WTC11 (cell line): ENCODE data around the gene WDR81.

Experiments
- FOXK1 ChIP-seq: sonication (generic); formaldehyde crosslinking; IDR thresholded peaks from 2 replicates; pipeline ENCODE4 v1.8.0; 2022; ENCODE audit warnings: mild to moderate bottlenecking, moderate library complexity, missing genetic modification reagents
- FOXP1 ChIP-seq: sonication (generic); formaldehyde crosslinking; IDR thresholded peaks from 2 replicates; pipeline ENCODE4 v1.8.0; 2022; ENCODE audit warnings: missing genetic modification reagents, mild to moderate bottlenecking, moderate library complexity, borderline replicate concordance
- GABPB1 ChIP-seq: sonication (generic); formaldehyde crosslinking; IDR thresholded peaks from 2 replicates; pipeline ENCODE4 v1.8.1; 2023; ENCODE audit warnings: mild to moderate bottlenecking, missing genetic modification reagents
- SMAD3 ChIP-seq: sonication (generic); formaldehyde crosslinking; IDR thresholded peaks from 2 replicates; pipeline ENCODE4 v1.8.0; 2022; ENCODE audit warnings: missing genetic modification reagents, mild to moderate bottlenecking, borderline replicate concordance
- TCF7 ChIP-seq: sonication (generic); formaldehyde crosslinking; IDR thresholded peaks from 2 replicates; pipeline ENCODE4 v1.8.0; 2022; ENCODE audit warnings: mild to moderate bottlenecking, low read depth, missing genetic modification reagents, moderate library complexity
- ZNF416 ChIP-seq: fragments of 250-450 bp; sonication (Bioruptor Pico); IDR thresholded peaks from 2 replicates; pipeline ENCODE4 v1.9.0; 2021; ENCODE audit warnings: mild to moderate bottlenecking, inconsistent platforms
- TF ChIP-seq, protein P1 (sequence below): sonication (generic); formaldehyde crosslinking; IDR thresholded peaks from 2 replicates; pipeline ENCODE4 v1.8.1; 2023; ENCODE audit warnings: mild to moderate bottlenecking, missing genetic modification reagents, moderate library complexity
- TF ChIP-seq, protein P2 (sequence below): sonication (generic); formaldehyde crosslinking; IDR thresholded peaks from 2 replicates; pipeline ENCODE4 v1.8.0; 2022; ENCODE audit warnings: missing genetic modification reagents
- TF ChIP-seq, protein P3 (sequence below): fragments of 200-600 bp; IDR thresholded peaks from 2 replicates; pipeline ENCODE4 v1.8.0; 2022; ENCODE audit warnings: antibody characterized with exemption
- TF ChIP-seq, protein P4 (sequence below): sonication (generic); formaldehyde crosslinking; IDR thresholded peaks from 2 replicates; pipeline ENCODE4 v1.8.1; 2022; ENCODE audit warnings: low read depth, missing genetic modification reagents, borderline replicate concordance

DNA sequence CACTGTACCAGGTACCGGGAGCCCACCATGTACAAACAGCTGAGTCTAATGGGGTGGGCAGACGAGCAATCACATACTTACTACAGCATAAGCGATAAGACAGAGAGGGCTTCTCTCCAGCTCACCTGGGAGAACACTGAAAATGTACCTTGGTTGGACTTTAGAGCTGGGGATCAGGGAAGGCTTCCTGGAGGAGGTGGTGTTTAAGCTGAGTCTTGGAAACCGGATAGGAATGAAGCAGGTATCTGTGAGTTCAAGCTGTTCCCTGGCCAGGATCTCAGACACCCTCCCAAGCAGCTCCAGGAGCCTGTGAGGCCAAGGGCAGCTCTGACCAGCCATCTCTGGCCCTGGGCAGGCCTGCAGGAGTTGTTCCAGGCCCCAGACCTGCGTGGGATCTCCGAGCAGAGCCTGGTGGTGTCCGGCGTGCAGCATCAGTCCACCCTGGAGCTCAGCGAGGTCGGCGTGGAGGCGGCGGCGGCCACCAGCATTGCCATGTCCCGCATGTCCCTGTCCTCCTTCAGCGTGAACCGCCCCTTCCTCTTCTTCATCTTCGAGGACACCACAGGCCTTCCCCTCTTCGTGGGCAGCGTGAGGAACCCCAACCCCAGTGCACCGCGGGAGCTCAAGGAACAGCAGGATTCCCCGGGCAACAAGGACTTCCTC lies 29.4 kb downstream of the WDR81 start:
- TF ChIP-seq FOXP1 (CRISPR knock-in tag) (no peak), SMAD3 (CRISPR knock-in tag) (no peak), ZNF416 (no peak), TCF7 (CRISPR knock-in tag) (no peak), FOXK1 (no peak), GABPB1 (CRISPR knock-in tag) (no peak)
- TF ChIP-seq, protein P1, sequence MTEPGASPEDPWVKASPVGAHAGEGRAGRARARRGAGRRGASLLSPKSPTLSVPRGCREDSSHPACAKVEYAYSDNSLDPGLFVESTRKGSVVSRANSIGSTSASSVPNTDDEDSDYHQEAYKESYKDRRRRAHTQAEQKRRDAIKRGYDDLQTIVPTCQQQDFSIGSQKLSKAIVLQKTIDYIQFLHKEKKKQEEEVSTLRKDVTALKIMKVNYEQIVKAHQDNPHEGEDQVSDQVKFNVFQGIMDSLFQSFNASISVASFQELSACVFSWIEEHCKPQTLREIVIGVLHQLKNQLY, result no peak
- TF ChIP-seq, protein P2, sequence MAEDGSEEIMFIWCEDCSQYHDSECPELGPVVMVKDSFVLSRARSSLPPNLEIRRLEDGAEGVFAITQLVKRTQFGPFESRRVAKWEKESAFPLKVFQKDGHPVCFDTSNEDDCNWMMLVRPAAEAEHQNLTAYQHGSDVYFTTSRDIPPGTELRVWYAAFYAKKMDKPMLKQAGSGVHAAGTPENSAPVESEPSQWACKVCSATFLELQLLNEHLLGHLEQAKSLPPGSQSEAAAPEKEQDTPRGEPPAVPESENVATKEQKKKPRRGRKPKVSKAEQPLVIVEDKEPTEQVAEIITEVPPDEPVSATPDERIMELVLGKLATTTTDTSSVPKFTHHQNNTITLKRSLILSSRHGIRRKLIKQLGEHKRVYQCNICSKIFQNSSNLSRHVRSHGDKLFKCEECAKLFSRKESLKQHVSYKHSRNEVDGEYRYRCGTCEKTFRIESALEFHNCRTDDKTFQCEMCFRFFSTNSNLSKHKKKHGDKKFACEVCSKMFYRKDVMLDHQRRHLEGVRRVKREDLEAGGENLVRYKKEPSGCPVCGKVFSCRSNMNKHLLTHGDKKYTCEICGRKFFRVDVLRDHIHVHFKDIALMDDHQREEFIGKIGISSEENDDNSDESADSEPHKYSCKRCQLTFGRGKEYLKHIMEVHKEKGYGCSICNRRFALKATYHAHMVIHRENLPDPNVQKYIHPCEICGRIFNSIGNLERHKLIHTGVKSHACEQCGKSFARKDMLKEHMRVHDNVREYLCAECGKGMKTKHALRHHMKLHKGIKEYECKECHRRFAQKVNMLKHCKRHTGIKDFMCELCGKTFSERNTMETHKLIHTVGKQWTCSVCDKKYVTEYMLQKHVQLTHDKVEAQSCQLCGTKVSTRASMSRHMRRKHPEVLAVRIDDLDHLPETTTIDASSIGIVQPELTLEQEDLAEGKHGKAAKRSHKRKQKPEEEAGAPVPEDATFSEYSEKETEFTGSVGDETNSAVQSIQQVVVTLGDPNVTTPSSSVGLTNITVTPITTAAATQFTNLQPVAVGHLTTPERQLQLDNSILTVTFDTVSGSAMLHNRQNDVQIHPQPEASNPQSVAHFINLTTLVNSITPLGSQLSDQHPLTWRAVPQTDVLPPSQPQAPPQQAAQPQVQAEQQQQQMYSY (CRISPR knock-in tag), result no peak
- TF ChIP-seq, protein P3, sequence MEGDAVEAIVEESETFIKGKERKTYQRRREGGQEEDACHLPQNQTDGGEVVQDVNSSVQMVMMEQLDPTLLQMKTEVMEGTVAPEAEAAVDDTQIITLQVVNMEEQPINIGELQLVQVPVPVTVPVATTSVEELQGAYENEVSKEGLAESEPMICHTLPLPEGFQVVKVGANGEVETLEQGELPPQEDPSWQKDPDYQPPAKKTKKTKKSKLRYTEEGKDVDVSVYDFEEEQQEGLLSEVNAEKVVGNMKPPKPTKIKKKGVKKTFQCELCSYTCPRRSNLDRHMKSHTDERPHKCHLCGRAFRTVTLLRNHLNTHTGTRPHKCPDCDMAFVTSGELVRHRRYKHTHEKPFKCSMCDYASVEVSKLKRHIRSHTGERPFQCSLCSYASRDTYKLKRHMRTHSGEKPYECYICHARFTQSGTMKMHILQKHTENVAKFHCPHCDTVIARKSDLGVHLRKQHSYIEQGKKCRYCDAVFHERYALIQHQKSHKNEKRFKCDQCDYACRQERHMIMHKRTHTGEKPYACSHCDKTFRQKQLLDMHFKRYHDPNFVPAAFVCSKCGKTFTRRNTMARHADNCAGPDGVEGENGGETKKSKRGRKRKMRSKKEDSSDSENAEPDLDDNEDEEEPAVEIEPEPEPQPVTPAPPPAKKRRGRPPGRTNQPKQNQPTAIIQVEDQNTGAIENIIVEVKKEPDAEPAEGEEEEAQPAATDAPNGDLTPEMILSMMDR, result no peak
- TF ChIP-seq, protein P4, sequence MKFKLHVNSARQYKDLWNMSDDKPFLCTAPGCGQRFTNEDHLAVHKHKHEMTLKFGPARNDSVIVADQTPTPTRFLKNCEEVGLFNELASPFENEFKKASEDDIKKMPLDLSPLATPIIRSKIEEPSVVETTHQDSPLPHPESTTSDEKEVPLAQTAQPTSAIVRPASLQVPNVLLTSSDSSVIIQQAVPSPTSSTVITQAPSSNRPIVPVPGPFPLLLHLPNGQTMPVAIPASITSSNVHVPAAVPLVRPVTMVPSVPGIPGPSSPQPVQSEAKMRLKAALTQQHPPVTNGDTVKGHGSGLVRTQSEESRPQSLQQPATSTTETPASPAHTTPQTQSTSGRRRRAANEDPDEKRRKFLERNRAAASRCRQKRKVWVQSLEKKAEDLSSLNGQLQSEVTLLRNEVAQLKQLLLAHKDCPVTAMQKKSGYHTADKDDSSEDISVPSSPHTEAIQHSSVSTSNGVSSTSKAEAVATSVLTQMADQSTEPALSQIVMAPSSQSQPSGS, result no peak
